ENCODE measurements around the gene CHRNA1. TPM values are rescaled to one million over a fixed set of nuclear protein-coding genes. Genes with fewer than 3 reads are reported as not detected.
A peak's percentile ranks its signal among the peaks of the same experiment; 100 is the strongest.

Gene CHRNA1
- total RNA-seq, result 0.24 and 0.57 TPM in 2 replicates
- long read RNA-seq, partial matches to known transcripts, result 0 of 2 reads
- long read RNA-seq, other reads (novel, unspliced or antisense), result 0 of 2 reads

GRCh38 chr2:174764280-174765255 is at the start of gene CHRNA1:
CHRNA1 (minus strand) TSS chr2:174764472; CDS start chr2:174764394, 78 bp downstream.
- no peaks in the 10 kb centered on the region for H3K9me3 Mint-ChIP-seq (ENCODE audit: unreplicated experiment)
- DNase-seq (ENCODE audit: extremely low spot score, unreplicated experiment), result no peak
- H3K27ac Mint-ChIP-seq (ENCODE audit: unreplicated experiment), result peak within 1 kb of the TSS; percentile 79
- peak within 1 kb of the TSS; percentile 14 for H3K4me3 Mint-ChIP-seq (ENCODE audit: unreplicated experiment)
- no peaks in the 10 kb centered on the region for H3K36me3 Mint-ChIP-seq (ENCODE audit: unreplicated experiment)
- H3K27me3 Mint-ChIP-seq (ENCODE audit: unreplicated experiment), result no peaks in the 10 kb centered on the region
- no peak for TF ChIP-seq CTCF (IDR thresholded peaks at IDR 0.05)
- peaks cover 64% of the 10 kb centered on the region for H3K4me1 Mint-ChIP-seq (ENCODE audit: unreplicated experiment)

GRCh38 chr2:174812037-174812436 is 47.8 kb upstream of the CHRNA1 start:
- no peak for DNase-seq (ENCODE audit: extremely low spot score, unreplicated experiment)
- no peaks in the 10 kb centered on the region for H3K9me3 Mint-ChIP-seq (ENCODE audit: unreplicated experiment)
- H3K27me3 Mint-ChIP-seq (ENCODE audit: unreplicated experiment), result no peaks in the 10 kb centered on the region
- no peak for TF ChIP-seq CTCF (IDR thresholded peaks at IDR 0.05)
- peaks cover 27% of the 10 kb centered on the region for H3K36me3 Mint-ChIP-seq (ENCODE audit: unreplicated experiment)
- H3K27ac Mint-ChIP-seq (ENCODE audit: unreplicated experiment), result no peak overlapping the region
- H3K4me3 Mint-ChIP-seq (ENCODE audit: unreplicated experiment), result no peak overlapping the region
- H3K4me1 Mint-ChIP-seq (ENCODE audit: unreplicated experiment), result peaks cover 21% of the 10 kb centered on the region

- H3K27ac Mint-ChIP-seq (ENCODE audit: unreplicated experiment), result peak overlapping the region; percentile 92
- no peaks in the 10 kb centered on the region for H3K9me3 Mint-ChIP-seq (ENCODE audit: unreplicated experiment)
- H3K4me3 Mint-ChIP-seq (ENCODE audit: unreplicated experiment), result no peak overlapping the region
- peaks cover 31% of the 10 kb centered on the region for H3K4me1 Mint-ChIP-seq (ENCODE audit: unreplicated experiment)
- TF ChIP-seq CTCF (IDR thresholded peaks at IDR 0.05), result no peak
- no peak for DNase-seq (ENCODE audit: extremely low spot score, unreplicated experiment)
- no peaks in the 10 kb centered on the region for H3K27me3 Mint-ChIP-seq (ENCODE audit: unreplicated experiment)
- peaks cover 33% of the 10 kb centered on the region for H3K36me3 Mint-ChIP-seq (ENCODE audit: unreplicated experiment)
Measured at GRCh38 chr2:174807931-174808330, 43.7 kb upstream of the CHRNA1 start.

- no peak overlapping the region for H3K4me3 Mint-ChIP-seq (ENCODE audit: unreplicated experiment)
- peaks cover 37% of the 10 kb centered on the region for H3K36me3 Mint-ChIP-seq (ENCODE audit: unreplicated experiment)
- H3K27me3 Mint-ChIP-seq (ENCODE audit: unreplicated experiment), result no peaks in the 10 kb centered on the region
- peaks cover 41% of the 10 kb centered on the region for H3K4me1 Mint-ChIP-seq (ENCODE audit: unreplicated experiment)
- no peaks in the 10 kb centered on the region for H3K9me3 Mint-ChIP-seq (ENCODE audit: unreplicated experiment)
- no peak for DNase-seq (ENCODE audit: extremely low spot score, unreplicated experiment)
- peak overlapping the region; percentile 4 for H3K27ac Mint-ChIP-seq (ENCODE audit: unreplicated experiment)
- TF ChIP-seq CTCF (IDR thresholded peaks at IDR 0.05), result no peak
Measured at GRCh38 chr2:174805803-174806202, 41.5 kb upstream of the CHRNA1 start.

- DNase-seq (ENCODE audit: extremely low spot score, unreplicated experiment), result no peak
- Mint-ChIP-seq H3K4me1 (ENCODE audit: unreplicated experiment) (peaks cover 48% of the 10 kb centered on the region), H3K27ac (ENCODE audit: unreplicated experiment) (no peak overlapping the region), H3K36me3 (ENCODE audit: unreplicated experiment) (peaks cover 36% of the 10 kb centered on the region), H3K9me3 (ENCODE audit: unreplicated experiment) (no peaks in the 10 kb centered on the region), H3K4me3 (ENCODE audit: unreplicated experiment) (no peak overlapping the region), H3K27me3 (ENCODE audit: unreplicated experiment) (no peaks in the 10 kb centered on the region)
- no peak for TF ChIP-seq CTCF (IDR thresholded peaks at IDR 0.05)
Measured at GRCh38 chr2:174802459-174802858, 38.2 kb upstream of the CHRNA1 start.

Data from osteocyte (in vitro differentiated cells).